Measurements from ENCODE around the gene ASIC3. TPM values are rescaled to one million over a fixed set of nuclear protein-coding genes. Genes with fewer than 3 reads are reported as not detected.

The ASIC3 gene
- total RNA-seq, 1 experiment from 2014 or later, result 1.1 TPM

GRCh38 chr7:151008143-151008510 lies 40.2 kb upstream of the ASIC3 start:
- no peaks in the 10 kb centered on the region for H3K27me3 ChIP-seq (replicated peaks; ENCODE audit: control insufficient read depth, insufficient read depth, low read length)
- H3K4me1 ChIP-seq, result peaks cover 23% of the 10 kb centered on the region
- Mint-ChIP-seq H3K36me3 (ENCODE audit: insufficient read depth, unreplicated experiment) (no peaks in the 10 kb centered on the region), H3K27ac (ENCODE audit: unreplicated experiment) (no peak overlapping the region), H3K9me3 (ENCODE audit: unreplicated experiment) (no peaks in the 10 kb centered on the region), H3K27me3 (ENCODE audit: insufficient read depth, unreplicated experiment) (peaks cover 3% of the 10 kb centered on the region), H3K4me1 (ENCODE audit: low read depth, unreplicated experiment) (peaks cover 10% of the 10 kb centered on the region), H3K4me3 (ENCODE audit: unreplicated experiment) (no peak overlapping the region)
- no peaks in the 10 kb centered on the region for H3K9me3 ChIP-seq
- no TSS peak for BruUV-seq (replicated peaks)
- no peaks in the 10 kb centered on the region for H3K36me3 ChIP-seq (ENCODE audit: control insufficient read depth, insufficient read depth, low read length)
- ChIA-PET POLR2A (no interaction called here), CTCF (interaction anchor here (0.9 to 1.4 kb wide), 2 partner anchors 10 to 46 kb away, joined by 3 to 4 read pairs; no protein-coding TSS in a partner anchor)
- intact Hi-C loops (cut with micrococcal nuclease; ENCODE audit: unreplicated experiment), result loop anchor here (2.0 kb wide), 1 partner anchor 45 kb away; no protein-coding TSS in a partner anchor
- H3K4me3 ChIP-seq (ENCODE audit: low read depth, low read length), result no peak overlapping the region
- DNase-seq, result no peak
- TF ChIP-seq CTCF (IDR thresholded peaks at IDR 0.05; ENCODE audit: insufficient read depth in 1 of 2, low read depth in 1 of 2, low read length in 1 of 2, severe bottlenecking in 1 of 2, unreplicated experiment in 1 of 2), result no peak

- Histone ChIP-seq H3K4me1 (peaks cover 23% of the 10 kb centered on the region), H3K4me3 (ENCODE audit: low read depth, low read length) (no peak overlapping the region), H3K36me3 (ENCODE audit: control insufficient read depth, insufficient read depth, low read length) (no peaks in the 10 kb centered on the region), H3K9me3 (no peaks in the 10 kb centered on the region), H3K27me3 (replicated peaks; ENCODE audit: control insufficient read depth, insufficient read depth, low read length) (no peaks in the 10 kb centered on the region)
- intact Hi-C loops (cut with micrococcal nuclease; ENCODE audit: unreplicated experiment), result loop anchor here (2.0 kb wide), 1 partner anchor 46 kb away; no protein-coding TSS in a partner anchor
- peaks cover 10% of the 10 kb centered on the region for H3K4me1 Mint-ChIP-seq (ENCODE audit: low read depth, unreplicated experiment)
- no TSS peak for BruUV-seq (replicated peaks)
- peaks cover 3% of the 10 kb centered on the region for H3K27me3 Mint-ChIP-seq (ENCODE audit: insufficient read depth, unreplicated experiment)
- H3K9me3 Mint-ChIP-seq (ENCODE audit: unreplicated experiment), result no peaks in the 10 kb centered on the region
- DNase-seq, result peak in 1 of 2 experiments; percentile 68
- no peaks in the 10 kb centered on the region for H3K36me3 Mint-ChIP-seq (ENCODE audit: insufficient read depth, unreplicated experiment)
- POLR2A ChIA-PET, result no interaction called here
- TF ChIP-seq CTCF (IDR thresholded peaks at IDR 0.05; ENCODE audit: insufficient read depth in 1 of 2, low read depth in 1 of 2, low read length in 1 of 2, severe bottlenecking in 1 of 2, unreplicated experiment in 1 of 2), result peak; percentile 43 to 59
- no peak overlapping the region for H3K4me3 Mint-ChIP-seq (ENCODE audit: unreplicated experiment)
- no peak overlapping the region for H3K27ac Mint-ChIP-seq (ENCODE audit: unreplicated experiment)
- CTCF ChIA-PET, result interaction anchor here (1.0 to 1.6 kb wide), 3 partner anchors 10 to 46 kb away, joined by 5 to 7 read pairs (median 7); no protein-coding TSS in a partner anchor
Observed at GRCh38 chr7:151008511-151009323, 39.6 kb upstream of the ASIC3 start.

GRCh38 chr7:151009327-151010036 lies 38.8 kb upstream of the ASIC3 start:
- intact Hi-C loops (cut with micrococcal nuclease; ENCODE audit: unreplicated experiment), result loop anchor here (2.0 to 5.0 kb wide), 2 partner anchors 47 to 103 kb away; no protein-coding TSS in a partner anchor
- no peak for DNase-seq
- POLR2A ChIA-PET, result no interaction called here

More at GRCh38 chr7:151009327-151010036, 38.8 kb upstream of the ASIC3 start:
- no peaks in the 10 kb centered on the region for H3K9me3 ChIP-seq
- BruUV-seq (replicated peaks), result no TSS peak
- H3K4me3 ChIP-seq (ENCODE audit: low read depth, low read length), result no peak overlapping the region
- Mint-ChIP-seq H3K9me3 (ENCODE audit: unreplicated experiment) (no peaks in the 10 kb centered on the region), H3K4me3 (ENCODE audit: unreplicated experiment) (no peak overlapping the region), H3K36me3 (ENCODE audit: insufficient read depth, unreplicated experiment) (no peaks in the 10 kb centered on the region), H3K27me3 (ENCODE audit: insufficient read depth, unreplicated experiment) (peaks cover 1% of the 10 kb centered on the region), H3K4me1 (ENCODE audit: low read depth, unreplicated experiment) (peaks cover 10% of the 10 kb centered on the region), H3K27ac (ENCODE audit: unreplicated experiment) (no peak overlapping the region)
- TF ChIP-seq CTCF (IDR thresholded peaks at IDR 0.05; ENCODE audit: insufficient read depth in 1 of 2, low read depth in 1 of 2, low read length in 1 of 2, severe bottlenecking in 1 of 2, unreplicated experiment in 1 of 2), result no peak
- H3K4me1 ChIP-seq, result peaks cover 23% of the 10 kb centered on the region
- no peaks in the 10 kb centered on the region for H3K27me3 ChIP-seq (replicated peaks; ENCODE audit: control insufficient read depth, insufficient read depth, low read length)
- CTCF ChIA-PET, result interaction anchor here (0.6 to 1.6 kb wide), 5 partner anchors 9 to 110 kb away, joined by 3 to 7 read pairs (median 5); no protein-coding TSS in a partner anchor
- no peaks in the 10 kb centered on the region for H3K36me3 ChIP-seq (ENCODE audit: control insufficient read depth, insufficient read depth, low read length)

All from Caco-2 (cell line).